Renal cortical epithelial cell (primary cell): ENCODE results near the gene VPS35L. TPM values are rescaled to one million over a fixed set of nuclear protein-coding genes. Genes with fewer than 3 reads are reported as not detected.
A peak's percentile ranks its signal among the peaks of the same experiment; 100 is the strongest.
"Not testable (repeated sequence)": the region's sequence is repeated elsewhere in the genome, so short reads cannot be mapped to it uniquely, and the experiment has no call there.

Experiments used
- DNase-seq: peaks from one replicate; pipeline ENCODE4 v3.0.0-alpha.2; 2011; ENCODE audit warnings: low read depth
- total RNA-seq: library from RNA; depleted of rRNA; stranded (reverse); fragments of >200 nt; gene quantifications from 2 replicates; pipeline ENCODE4 v1.2.3, GENCODE V29; 2014

VPS35L gene
- total RNA-seq, 1 donor from 2014 or later = 49.0 TPM

DNA sequence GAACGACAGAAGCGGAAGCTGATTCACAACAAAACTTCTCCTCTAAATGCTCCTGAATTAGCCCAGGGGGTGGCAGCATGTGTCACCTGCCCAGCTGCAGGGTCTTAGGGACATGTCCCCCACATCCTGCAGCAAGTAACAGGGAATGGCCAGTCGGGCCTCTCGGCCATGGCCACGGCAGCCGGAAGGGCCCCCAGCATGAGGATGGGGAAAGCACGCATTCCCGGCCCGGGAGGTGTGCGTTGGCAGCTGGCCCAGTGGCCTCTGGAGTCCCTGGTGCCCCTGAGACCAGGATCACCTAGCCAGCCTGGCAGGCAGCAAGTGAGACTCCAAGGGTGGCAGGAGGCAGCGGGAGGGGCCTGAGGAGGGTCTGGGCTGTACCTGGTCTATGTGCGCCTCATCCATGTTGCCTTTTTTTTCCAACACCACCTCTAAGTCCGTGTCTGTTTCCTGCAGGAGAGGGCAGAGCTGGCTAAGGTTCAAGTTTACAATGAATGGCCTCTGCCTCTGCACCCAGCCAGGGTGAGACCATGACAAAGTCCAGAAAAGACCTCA, 155.6 kb downstream of the VPS35L start:
- no peak for DNase-seq

DNA sequence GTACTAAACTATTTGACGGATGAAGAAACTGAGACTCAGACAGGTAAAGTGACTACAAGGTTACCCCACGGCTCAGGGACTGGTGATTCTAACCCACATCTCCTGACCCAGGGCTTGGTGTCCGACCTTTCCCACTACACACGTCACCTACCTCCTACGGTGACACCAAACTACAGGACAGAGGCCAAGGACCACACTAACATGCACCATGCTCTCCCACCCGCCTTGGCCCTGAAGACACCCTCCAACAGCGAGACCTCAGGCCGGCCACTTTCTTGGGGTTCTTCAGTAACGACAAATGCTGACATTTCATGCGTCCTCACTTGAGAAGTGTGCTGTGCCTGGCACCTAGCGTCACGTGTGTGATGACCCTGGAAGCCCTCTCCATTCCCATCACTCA, 156.1 kb downstream of the VPS35L start:
- DNase-seq = no peak

GRCh38 chr16:19712418-19713058, 157.0 kb downstream of the VPS35L start:
- no peak for DNase-seq

- no peak for DNase-seq
Observed at GRCh38 chr16:19713697-19714096, 158.2 kb downstream of the VPS35L start.

DNA sequence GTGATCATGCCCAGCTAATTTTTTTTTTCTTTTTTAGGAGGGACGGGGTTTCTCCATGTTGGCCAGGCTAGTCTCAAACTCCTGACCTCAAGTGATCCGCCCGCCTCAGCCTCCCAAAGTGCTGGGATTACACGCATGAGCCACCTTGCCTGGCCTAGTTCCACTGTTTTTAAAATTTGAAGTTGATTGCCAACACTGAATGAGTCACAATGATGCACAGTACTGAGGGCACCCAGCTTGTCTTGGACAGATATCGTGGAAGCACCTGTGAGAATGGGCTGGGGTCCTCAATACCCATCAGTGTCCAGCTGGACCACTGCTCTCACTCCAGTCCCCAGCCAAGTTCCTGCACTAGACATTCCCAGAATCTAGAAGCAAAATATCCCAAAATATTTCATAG, 160.1 kb downstream of the VPS35L start:
- peak; percentile 30 for DNase-seq

DNA sequence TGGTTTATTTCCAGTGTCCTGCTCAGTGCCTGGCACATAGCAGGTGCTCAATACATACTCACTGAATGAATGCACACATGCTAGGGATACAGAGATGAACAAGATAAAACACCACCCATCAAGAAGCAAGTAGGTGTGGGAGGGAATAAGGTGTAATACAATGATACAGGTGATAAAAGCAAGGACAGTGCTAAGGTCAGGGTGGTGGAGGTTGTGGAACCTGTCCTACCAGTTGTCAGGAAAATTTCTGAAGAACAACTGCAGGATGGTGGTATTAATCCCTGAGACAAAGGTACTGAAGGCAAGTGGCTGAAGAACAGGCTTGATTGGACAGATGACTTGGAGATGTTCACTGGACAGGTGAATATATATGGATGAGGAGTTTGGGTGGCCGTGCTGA, 160.7 kb downstream of the VPS35L start:
- DNase-seq = no peak

- DNase-seq = not testable (repeated sequence)
Observed at GRCh38 chr16:19716728-19717127, 161.2 kb downstream of the VPS35L start.

GRCh38 chr16:19717314-19717713, 161.8 kb downstream of the VPS35L start:
- DNase-seq = no peak

- peak; percentile 74 for DNase-seq
Observed at GRCh38 chr16:19717741-19718623, 162.5 kb downstream of the VPS35L start, which contains the start of the genes IQCK and KNOP1. Gene IQCK (plus strand): TSS chr16:19718271. CDS start chr16:19718307, 36 bp downstream. Gene KNOP1 (minus strand): TSS chr16:19718227. CDS start chr16:19715035, 3,192 bp downstream.

DNA sequence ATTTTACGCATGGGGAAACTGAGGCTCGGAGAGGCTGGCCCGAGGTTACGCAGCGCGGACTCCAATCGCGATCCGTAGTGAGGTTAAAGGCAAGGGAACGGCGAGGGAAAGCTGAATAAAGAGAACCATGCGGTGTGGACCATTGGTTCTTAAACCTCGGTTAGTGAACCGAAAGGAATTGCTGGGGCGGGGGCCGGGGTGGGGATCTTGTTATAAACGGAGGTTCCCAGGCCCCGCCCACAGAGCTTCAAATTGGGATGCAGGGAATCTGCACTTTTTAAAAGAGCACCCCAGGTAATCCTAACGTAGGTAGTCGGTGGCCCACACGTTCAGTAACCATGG, 163.1 kb downstream of the VPS35L start:
- no peak for DNase-seq

- DNase-seq = no peak
Observed at GRCh38 chr16:19722269-19722952, 166.9 kb downstream of the VPS35L start.

DNA sequence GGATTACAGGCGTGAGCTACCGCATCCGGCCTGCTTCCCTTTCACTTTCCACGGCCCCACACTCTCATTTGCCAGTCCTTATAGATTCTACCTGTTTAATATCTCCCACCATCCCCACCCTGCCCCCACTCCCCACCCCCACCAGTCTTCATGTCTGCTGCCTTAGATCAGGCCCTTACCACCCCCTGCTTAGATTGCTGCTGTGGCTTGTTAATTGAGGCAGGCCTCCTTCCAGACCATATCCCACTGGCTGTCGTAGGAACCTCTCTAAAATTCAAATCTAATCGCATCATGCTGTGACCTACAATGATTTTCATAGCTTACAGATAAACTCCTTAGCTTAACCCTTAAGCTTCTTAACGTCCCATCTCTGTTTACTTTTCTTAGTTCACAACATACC, 167.5 kb downstream of the VPS35L start:
- DNase-seq = no peak

DNA sequence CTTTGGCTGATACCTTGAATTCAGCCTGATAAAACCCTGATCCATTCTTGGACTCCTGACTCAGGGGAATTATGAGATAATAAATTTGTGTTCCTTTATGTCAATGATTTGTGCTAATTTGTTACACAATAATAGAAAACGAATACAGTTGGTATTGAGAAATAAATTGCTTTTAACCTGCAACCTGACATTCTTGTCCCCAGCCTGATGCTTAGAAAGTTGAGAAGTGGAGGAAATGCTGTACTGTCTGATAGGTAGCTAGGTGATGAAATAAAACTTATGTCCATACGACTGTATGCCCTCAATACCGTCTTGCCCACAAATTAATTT, 173.1 kb downstream of the VPS35L start:
- DNase-seq = no peak

GRCh38 chr16:19733551-19733950, 178.0 kb downstream of the VPS35L start:
- DNase-seq = no peak

DNA sequence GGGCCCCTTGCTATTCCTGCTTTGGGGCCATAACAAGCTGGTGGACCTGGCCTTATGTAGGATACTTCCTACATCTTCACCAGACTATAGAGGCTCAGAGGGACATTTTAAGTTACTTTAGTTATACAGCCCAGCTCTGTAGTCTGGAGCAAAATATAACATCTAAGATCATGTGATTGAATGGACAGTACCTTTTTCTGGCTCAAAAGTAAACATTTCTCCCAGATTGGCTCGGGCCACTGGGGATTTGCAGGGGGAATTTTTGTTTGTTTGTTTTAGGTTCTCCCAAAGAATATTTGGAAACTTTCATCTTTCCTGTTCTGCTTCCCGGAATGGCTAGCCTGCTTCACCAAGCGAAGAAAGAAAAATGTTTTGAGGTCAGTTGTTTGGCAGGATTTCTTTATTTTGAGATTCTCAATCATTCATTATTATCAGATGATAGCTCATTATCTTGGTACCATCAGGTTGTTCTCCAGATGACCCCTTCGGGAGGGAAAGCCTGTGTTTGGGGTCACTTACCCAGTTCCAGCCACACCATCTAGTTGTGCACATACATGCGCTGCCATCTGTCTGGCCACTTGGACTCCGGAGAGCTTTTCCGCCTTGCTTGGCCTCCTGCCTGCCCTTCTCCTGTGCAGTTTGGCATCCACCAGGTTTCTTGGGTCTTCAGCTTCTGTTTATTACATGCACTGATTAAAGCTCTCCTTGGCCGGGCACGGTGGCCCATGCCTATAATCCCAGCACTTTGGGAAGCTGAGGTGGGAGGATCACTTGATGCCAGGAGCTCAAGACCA, 179.8 kb downstream of the VPS35L start:
- no peak for DNase-seq

- no peak for DNase-seq
Observed at GRCh38 chr16:19737306-19738038, 182.0 kb downstream of the VPS35L start.

- DNase-seq = no peak
Observed at GRCh38 chr16:19741354-19741753, 185.9 kb downstream of the VPS35L start.

DNA sequence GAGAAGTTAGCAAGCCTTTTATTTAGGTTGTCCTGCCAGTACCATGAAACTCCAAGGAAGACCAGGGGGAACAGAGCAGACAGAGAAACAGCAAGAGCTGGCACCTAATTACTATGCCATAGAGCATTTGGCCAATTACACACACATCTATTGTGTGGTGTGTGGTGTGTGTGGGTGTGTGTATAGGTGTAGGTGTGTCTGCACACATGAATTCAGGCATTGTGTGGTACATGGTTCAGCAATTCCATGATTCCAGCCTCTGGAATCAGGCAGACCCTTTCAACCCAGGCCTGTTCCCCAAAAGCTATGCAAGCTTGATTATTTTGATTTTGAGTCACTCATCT, 188.3 kb downstream of the VPS35L start:
- no peak for DNase-seq

- DNase-seq = no peak
Observed at GRCh38 chr16:19744670-19745069, 189.2 kb downstream of the VPS35L start.

DNA sequence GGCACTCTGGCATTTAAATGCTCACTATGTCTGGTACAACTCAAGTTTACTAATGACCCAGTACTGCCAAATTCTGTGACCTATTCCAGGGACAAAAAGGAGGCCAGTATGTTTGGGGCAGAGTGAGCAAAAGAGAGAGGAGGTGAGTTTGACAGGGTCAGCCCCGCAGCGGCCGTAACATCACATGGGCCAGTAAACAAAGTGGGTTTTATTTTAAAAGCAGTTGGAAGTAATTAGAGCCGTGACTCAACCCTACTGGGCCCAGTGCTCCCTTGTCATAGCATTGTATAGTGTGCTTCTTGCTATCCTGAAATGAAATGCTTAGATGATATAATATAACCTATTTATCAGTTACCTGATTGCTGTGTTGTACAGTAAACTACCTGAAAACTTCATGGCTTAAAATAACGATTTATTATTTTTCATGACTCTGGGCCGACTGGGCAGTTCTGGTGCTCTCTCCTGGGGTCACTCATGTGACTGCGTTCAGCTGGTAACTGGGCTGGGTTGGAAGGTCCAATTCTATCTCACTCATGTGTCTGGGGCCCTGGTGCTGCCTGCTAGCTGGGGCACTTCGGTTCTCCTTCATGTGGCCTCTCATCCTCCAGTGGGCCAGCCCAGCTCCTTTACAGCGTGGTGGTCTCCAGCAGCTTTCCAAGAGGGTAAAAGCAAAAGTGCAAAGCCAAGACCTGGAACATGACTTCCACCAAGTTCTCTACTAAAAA, 189.9 kb downstream of the VPS35L start:
- DNase-seq = no peak
